MV-4-11 (cell line): Measurements from ENCODE around the gene CAMTA2.
"Not testable (repeated sequence)": the region's sequence is repeated elsewhere in the genome, so short reads cannot be mapped to it uniquely, and the experiment has no call there.

Source experiments
- DNase-seq: peaks from one replicate; lab custom pipeline; 2025; lab: John Stamatoyannopoulos, UW

CAMTA2 gene, protein sequence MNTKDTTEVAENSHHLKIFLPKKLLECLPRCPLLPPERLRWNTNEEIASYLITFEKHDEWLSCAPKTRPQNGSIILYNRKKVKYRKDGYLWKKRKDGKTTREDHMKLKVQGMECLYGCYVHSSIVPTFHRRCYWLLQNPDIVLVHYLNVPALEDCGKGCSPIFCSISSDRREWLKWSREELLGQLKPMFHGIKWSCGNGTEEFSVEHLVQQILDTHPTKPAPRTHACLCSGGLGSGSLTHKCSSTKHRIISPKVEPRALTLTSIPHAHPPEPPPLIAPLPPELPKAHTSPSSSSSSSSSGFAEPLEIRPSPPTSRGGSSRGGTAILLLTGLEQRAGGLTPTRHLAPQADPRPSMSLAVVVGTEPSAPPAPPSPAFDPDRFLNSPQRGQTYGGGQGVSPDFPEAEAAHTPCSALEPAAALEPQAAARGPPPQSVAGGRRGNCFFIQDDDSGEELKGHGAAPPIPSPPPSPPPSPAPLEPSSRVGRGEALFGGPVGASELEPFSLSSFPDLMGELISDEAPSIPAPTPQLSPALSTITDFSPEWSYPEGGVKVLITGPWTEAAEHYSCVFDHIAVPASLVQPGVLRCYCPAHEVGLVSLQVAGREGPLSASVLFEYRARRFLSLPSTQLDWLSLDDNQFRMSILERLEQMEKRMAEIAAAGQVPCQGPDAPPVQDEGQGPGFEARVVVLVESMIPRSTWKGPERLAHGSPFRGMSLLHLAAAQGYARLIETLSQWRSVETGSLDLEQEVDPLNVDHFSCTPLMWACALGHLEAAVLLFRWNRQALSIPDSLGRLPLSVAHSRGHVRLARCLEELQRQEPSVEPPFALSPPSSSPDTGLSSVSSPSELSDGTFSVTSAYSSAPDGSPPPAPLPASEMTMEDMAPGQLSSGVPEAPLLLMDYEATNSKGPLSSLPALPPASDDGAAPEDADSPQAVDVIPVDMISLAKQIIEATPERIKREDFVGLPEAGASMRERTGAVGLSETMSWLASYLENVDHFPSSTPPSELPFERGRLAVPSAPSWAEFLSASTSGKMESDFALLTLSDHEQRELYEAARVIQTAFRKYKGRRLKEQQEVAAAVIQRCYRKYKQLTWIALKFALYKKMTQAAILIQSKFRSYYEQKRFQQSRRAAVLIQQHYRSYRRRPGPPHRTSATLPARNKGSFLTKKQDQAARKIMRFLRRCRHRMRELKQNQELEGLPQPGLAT

DNA sequence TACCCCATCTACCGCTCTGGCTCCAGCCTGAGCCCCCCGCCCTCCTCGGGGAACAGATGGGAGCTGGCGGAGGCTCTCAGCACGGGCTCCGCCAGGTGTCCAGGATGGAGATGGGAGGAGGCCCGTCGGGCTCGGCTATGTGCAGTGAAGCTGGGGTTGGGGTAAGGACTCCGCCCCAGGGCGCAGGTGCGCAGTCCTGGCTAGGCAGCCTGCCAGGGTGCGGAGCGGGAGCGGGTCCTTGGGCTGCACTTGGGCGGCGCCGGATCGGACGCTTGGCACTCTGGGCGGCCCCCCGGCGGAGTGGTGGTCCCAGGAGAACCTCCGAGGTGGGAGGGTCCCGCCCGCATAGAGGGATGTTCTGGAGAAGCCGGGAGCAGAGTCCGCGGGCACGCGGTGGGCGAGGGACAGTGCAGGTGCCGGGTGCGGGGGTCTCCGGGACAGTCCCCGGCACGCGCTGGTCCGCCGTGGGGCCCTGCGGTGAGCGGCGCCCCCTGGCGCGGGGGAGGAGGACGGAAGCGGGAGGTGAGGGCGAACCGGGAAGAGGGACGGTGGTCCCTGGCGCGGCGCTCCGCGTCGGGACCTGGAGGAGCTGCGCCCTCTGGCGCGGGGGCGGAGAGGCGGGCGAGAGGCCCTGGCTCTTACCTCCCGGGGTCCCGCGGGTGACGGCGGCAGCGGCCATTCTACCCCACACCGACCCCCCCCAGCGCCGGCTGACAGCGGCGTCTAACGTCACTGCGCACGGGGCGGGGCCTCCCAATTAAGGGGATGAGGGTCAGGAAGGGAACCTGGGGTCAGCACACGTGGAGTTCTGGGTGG is at the start of gene CAMTA2:
CAMTA2 (minus strand) TSS at position 725 of the 816 bp plus-strand sequence. CDS start 1,453 bp downstream, outside the sequence.
- peak; percentile 71 for DNase-seq

DNA sequence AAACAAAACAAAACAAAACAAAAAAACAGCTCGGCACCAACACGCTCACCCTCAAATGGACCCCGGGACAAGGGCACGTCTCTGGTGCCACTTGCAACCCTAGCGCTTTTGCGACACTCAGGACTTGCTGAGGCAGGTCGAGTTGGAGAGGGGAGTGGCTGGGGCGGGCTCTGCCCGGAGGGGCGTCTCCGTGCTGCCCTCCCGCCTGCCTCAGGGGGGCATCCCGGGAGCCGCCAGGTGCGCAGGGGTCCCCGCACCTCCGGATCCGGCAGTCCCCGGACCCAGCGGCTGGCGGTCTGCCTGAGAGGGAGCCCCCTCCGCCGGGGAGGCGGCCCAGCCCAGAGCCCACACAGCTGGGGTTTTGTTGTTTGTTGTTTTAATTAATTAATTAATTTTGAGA is 47.8 kb upstream of the CAMTA2 start, which contains the start of gene SLC52A1:
SLC52A1 (minus strand) TSS at position 112 of the 400 bp plus-strand sequence. CDS start 820 bp downstream, outside the sequence.
- DNase-seq = no peak

DNA sequence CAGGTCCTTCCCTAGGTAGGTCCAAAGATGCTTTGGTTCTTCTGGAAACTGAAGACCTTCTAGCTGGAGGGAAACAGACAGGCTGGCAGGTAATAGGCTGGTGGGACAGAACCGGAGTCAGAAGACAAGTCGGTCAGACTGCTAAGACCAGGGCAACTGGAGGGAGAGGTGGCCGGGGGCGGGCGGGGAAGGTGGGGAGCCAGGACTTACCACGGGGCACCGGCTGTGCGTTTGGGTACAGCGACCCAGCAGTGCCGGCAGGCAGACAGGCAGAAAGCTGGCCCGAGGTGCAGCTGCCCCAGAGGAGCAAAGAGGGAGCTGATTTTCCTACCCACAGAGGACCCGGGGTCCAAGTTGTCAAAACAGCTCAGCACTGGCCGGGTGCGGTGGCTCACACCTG is 47.2 kb upstream of the CAMTA2 start:
- no peak for DNase-seq

DNA sequence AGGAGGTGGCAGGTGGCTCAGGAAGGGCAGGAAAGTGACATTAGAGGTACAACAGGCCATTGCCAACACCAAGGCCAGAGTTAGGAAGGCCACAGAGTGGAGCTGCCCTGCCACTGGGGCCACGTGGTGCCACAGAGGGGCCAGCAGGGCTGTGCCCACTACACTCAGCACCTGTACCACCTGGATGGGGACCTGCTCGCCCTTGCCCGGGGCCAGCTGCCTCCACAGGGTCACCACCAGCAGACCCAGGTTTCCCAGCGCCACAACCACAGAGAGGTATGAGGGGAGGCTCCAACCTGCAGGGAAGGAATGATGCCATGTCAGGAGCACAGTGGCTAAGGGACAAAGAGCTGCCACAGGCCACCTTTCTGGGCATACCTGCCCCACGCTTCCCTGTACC is 46.6 kb upstream of the CAMTA2 start:
- DNase-seq = no peak

DNA sequence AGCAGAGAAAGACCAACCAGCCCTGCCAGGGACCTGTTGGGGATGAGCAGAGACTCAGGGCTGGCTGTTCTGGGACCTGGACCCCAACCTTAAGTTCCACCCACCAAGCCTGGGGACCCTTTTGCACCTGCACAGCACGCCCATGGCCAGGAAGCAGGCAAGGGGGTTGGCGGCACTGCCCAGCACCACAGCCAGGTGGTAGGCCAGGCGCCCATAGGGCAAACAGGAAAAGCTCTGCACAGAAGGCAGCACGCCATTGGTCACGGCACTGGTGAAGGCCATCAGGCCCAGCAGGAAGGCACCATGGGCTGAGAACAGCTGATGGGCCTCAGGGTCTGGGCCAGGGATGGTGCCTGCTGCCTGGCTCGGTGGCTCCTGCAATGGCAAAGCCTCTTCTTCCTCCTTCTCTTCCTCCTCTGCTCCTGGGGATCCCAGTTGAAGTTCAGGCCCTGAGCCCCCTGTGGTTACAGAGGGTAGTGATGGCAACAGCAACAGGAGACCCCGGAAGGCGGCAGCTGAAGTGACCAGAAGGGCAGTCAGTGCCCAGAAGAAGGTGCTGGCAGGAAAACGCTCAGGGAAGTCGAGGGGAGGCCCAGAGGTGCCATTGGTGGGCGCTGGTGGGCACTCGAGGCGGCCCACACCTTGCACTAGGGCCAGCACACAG is 46.0 kb upstream of the CAMTA2 start:
- DNase-seq = no peak

DNA sequence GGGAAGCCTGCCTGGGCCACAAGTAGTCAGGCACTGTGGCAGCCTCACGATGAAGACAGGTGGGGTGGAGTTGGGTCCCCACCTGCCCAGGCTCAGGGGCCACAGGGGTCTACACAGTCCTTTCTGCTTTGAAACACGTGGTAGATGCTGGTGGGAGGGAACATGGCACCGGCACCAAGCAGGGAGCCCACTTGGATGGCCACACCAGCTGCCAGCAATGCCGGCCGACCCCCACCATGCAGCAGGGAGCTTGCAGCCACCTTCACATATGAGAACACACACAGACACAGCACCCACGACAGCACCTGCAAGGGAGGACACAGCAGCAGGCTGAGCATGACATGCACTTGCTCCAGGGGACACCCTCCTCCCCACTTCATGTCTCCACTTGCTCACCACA is 45.4 kb upstream of the CAMTA2 start:
- no peak for DNase-seq

DNA sequence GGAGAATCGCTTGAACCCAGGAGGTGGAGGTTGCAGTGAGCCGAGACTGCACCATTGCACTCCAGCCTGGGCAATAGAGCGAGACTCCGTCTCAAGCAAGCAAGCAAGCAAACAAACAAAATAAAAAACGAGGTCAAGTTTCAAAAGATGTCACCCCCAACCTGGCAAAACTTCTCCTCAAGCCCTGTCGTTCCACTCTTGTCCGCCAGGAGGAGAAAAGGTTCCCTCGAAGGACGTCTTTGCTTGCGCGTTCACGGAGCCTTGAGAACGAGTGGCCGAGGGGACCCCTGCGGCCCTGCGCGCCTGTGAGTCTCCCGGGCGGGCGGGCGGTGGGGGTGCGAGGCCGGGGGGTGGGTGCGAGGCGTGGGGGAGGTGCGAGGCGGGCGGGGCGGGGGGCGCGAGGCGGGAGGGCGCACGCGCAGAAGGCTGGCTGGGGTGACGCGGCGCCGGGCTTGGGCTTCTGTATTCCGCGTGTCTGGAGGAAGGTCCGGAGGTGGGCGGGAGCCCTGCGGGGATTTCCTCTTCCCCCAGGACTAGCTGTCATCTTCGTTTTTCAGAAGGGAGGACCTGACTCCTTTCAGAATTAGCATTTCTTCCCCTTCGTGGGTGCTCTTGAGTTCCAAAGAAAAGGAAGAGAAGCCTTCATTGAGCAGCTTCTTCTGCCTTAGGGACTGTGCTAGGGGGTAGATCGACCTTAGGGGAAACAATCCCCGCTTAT is 44.0 kb upstream of the CAMTA2 start:
- peak; percentile 85 for DNase-seq

DNA sequence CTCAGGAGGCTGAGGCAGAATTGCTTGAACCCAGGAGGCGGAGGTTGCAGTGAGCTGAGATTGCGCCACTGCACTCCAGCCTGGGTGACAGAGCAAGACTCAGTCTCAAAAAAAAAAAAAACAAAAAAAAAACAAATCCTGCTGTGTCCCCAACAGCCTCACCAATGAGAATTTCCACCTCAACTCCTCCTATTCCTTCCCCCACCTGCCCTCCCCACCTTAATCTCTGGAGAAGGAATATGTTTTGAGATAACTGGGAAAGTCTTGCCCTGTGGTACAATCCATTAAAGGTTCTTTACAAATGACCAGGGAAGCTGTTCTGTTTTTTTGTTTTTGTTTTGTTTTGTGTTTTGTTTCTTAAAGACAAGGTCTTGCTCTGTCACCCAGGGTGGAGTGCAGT is 42.7 kb upstream of the CAMTA2 start:
- DNase-seq = not testable (repeated sequence)

DNA sequence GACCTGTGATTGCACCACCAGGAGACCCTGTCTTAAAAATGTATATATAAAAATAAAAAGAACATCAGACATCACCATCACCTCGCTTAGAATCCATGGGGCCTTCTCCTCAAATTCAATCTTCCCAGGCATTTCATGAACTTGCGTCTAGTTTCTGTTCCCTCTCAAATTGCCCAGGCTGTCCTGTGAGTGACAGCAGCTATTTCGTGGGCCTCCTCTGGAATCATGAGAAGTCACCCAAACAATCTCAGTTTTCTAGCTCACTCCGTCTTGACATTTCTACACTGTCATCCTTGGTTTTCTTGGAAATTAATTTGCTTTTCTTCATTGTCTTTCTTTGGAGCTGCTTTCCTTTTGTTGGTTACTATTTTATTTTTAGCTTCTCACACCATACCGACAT is 40.4 kb upstream of the CAMTA2 start:
- peak; percentile 42 for DNase-seq

DNA sequence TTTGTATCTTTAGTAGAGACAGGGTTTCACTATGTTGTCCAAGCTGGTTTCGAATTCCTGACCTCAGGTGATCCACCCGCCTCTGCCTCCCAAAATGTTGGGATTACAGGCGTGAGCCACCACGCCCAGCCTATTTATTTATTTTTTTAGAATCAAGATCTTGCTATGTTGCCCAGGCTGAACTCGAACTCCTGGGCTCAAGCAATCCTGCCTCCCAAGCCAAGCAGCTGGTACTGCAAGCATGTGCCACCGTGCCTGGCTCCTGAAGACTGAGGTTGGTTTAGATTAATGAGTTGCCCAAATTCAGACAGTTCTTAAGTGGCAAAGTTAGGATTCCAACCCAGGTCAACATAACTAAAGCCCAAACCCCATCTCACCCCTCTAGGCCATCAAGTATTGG is 39.8 kb upstream of the CAMTA2 start:
- DNase-seq = no peak

DNA sequence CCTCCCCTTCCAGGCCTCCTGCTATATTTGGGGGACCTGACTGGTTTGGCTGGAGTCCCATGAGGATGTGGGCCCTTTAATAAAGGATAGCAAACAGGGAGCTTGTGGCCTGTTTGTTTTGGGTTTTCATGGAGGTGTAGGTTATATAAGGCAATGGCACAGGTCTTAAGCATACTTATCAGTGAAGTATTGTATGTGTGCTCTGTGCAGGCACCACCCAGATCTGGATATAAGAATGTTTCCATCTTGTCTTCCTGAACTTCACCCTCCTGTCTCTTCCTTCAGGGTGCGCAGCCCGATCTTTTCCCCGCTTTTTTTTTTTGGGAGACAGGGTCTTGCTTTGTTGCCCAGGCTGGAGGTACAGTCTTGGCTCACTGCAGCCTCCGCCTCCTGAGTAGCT is 37.1 kb upstream of the CAMTA2 start:
- no peak for DNase-seq

DNA sequence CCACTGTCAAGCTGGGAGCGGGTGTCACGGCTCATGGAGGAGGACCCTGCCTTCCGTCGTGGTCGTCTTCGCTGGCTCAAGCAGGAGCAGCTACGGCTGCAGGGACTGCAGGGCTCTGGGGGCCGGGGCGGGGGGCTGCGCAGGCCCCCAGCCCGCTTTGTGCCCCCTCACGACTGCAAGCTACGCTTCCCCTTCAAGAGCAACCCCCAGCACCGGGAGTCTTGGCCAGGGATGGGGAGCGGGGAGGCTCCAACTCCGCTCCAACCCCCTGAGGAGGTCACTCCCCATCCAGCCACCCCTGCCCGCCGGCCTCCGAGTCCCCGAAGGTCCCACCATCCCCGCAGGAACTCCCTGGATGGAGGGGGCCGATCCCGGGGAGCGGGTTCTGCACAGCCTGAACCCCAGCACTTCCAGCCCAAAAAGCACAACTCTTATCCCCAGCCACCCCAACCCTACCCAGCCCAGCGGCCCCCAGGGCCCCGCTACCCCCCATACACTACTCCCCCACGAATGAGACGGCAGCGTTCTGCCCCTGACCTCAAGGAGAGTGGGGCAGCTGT is 36.2 kb upstream of the CAMTA2 start:
- DNase-seq = no peak

DNA sequence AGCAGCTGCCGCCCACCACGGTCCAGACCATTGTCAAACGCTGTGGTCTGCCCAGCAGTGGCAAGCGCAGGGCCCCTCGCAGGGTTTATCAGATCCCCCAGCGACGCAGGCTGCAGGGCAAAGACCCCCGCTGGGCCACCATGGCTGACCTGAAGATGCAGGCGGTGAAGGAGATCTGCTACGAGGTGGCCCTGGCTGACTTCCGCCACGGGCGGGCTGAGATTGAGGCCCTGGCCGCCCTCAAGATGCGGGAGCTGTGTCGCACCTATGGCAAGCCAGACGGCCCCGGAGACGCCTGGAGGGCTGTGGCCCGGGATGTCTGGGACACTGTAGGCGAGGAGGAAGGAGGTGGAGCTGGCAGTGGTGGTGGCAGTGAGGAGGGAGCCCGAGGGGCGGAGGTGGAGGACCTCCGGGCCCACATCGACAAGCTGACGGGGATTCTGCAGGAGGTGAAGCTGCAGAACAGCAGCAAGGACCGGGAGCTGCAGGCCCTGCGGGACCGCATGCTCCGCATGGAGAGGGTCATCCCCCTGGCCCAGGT is 34.8 kb upstream of the CAMTA2 start:
- DNase-seq = no peak

DNA sequence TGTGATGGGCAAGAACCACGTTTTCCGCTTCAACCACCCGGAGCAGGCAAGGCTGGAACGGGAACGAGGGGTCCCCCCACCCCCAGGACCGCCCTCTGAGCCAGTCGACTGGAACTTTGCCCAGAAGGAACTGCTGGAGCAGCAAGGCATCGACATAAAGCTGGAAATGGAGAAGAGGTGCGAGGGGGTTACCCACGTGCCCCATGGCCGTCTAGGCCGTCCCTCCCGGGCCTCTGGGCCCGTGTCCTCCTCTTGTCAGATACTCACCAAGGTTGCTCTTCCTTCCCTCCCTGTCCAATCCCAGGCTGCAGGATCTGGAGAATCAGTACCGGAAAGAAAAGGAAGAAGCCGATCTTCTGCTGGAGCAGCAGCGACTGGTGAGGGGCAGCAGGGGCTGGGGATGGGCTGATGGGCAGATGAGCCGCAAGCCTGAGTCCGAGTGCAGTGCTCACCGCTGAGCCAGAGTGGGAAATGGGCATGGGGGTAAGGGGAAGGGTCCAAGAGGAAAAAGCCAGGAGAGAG is 33.1 kb upstream of the CAMTA2 start:
- no peak for DNase-seq

DNA sequence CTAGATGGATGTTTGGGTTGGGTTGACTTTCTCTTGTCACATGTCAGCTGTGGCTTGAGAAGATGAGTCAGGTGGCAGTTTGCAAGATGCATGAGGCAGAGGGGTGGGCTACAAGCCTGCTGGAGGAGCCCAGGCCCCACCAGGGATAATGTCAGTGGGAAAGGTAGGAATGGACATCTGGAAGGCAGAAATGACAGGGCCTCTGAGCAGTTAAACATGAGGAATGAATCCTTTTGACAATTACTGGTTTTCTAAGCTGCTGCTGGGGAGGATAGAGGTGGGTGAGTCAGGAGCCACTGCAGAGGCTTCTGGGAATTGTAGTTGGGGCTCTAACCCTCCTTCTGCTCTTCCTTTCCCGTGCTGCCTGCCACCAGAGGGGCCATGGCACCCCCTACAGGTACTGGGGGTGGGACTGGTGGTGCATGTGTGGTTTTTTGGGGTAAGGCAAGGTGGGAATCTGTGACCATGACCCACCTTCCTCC is 32.0 kb upstream of the CAMTA2 start:
- peak; percentile 34 for DNase-seq

DNA sequence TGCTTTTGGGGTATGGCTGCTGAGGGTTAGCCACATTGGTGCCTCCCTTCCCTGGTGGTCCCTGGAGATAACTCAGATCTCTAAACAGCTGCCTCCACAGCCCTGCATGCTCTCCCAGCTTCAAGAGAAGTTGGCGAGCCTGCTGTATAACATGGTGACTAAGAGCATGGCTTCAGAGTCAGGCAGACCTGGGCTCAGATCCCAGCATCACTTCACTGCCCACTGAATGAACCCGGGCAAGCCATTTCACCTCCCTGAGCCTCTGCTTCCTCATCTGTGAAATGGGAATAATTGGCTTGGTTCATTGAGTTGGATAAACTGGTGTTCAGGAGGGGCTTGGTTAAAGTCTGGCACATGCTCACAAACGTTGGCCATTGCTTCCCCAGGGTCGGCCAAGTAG is 26.9 kb upstream of the CAMTA2 start:
- no peak for DNase-seq

DNA sequence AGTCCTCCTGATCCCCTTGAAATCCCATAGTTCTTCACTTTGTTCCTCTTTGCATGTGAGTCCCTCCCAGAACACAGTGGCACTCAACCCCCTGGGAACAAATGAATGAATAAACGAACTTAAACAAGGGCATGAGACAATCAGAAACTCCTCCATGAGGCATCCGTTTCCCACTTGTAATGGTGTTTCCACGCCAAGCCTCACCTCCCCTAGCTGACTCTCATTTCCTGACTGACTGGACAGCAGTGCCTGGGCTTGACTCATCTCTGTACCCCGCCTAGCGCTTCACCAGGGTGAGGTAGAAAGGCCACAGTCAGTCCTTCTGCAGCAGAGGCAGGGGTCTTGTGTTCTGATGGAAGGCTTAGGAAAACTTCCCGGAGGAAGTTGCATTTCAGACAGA is 24.5 kb upstream of the CAMTA2 start:
- DNase-seq = peak; percentile 24

DNA sequence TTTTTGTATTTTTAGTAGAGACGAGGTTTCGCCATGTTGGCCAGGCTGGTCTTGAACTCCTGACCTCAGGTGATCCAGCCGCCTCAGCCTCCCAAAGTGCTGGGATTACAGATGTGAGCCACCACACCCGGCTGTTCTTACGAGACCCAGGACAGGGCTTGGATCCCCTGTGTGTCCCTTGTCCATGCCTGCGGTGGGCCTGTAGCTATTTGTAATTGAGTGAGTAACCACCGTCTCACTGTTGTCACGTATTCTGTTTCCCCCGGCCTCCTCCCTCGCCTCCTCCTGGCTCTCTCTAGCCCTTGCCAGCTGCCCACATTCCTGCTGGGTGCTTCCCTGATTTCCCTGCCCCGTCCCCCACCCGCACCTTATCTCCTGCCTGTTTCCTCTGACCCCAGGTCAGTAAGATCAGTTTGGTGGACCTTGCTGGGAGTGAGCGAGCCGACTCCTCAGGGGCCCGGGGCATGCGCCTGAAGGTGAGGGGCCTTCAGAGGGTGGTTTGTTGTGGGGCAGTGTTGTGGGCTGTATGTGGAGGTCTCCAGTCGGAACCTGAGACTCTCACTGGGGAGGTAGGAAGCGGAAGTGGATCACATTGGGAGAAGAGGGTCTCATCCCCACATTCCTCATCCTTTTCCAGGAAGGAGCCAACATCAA is 15.9 kb upstream of the CAMTA2 start:
- no peak for DNase-seq
